Adrenal gland (tissue), 5 donors: ENCODE measurements around the gene FAM193B.

Experiments used
- POLR2A ChIP-seq, 2 donors: fragments of 450-650 bp; IDR thresholded peaks; one replicate each; pipeline ENCODE4 v1.6.1; 2017; ENCODE audit warnings: antibody characterized with exemption in 2 of 2, mild to moderate bottlenecking in 2 of 2, moderate library complexity in 1 of 2
- TF ChIP-seq, protein P1 (sequence below), 6 experiments: fragments of 450-650 bp in 4 of 6; fragments of 200-600 bp in 2 of 6; sonication (generic) in 1 of 6; IDR thresholded peaks; 1 replicate in 5 of 6; 2 replicates in 1 of 6; pipeline versions ENCODE4 v1.5.1 to v1.8.0; 2016 to 2021; ENCODE audit warnings: antibody characterized with exemption in 6 of 6, mild to moderate bottlenecking in 2 of 6, moderate library complexity in 1 of 6
- donor health status: DM: no; HTN: no; CAD: no.

DNA sequence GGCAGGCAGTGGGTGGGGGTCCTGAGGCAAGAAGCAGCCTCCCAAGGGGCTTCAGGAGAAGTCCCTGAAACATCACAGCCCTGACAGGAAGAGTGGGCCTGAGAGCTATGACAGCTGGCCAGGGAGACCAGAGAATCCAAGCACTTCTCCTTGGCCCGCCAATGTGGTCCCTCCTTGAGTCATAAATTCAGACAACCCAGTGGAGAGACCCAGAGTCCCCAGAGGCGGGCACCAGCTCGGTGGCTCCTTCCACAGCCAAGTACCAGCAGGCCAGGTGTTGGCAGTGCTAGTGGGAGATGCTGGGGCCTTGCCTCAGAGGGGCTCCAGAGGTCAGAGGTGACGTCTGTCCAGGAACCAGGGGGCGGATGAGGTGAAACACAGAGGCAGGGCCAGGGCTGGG lies 43.2 kb downstream of the FAM193B start:
- TF ChIP-seq, protein P1, sequence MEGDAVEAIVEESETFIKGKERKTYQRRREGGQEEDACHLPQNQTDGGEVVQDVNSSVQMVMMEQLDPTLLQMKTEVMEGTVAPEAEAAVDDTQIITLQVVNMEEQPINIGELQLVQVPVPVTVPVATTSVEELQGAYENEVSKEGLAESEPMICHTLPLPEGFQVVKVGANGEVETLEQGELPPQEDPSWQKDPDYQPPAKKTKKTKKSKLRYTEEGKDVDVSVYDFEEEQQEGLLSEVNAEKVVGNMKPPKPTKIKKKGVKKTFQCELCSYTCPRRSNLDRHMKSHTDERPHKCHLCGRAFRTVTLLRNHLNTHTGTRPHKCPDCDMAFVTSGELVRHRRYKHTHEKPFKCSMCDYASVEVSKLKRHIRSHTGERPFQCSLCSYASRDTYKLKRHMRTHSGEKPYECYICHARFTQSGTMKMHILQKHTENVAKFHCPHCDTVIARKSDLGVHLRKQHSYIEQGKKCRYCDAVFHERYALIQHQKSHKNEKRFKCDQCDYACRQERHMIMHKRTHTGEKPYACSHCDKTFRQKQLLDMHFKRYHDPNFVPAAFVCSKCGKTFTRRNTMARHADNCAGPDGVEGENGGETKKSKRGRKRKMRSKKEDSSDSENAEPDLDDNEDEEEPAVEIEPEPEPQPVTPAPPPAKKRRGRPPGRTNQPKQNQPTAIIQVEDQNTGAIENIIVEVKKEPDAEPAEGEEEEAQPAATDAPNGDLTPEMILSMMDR (IDR thresholded peaks at IDR 0.05): no peak
- no peak for TF ChIP-seq POLR2A (IDR thresholded peaks at IDR 0.05)
